Ishikawa (cell line): ENCODE data around the gene U2AF2.

Experiments
- CEBPB ChIP-seq: IDR thresholded peaks from 2 replicates; pipeline ENCODE4 v1.6.1; 2012
- CREB1 ChIP-seq: IDR thresholded peaks from 2 replicates; pipeline ENCODE4 v1.6.1; 2012; ENCODE audit warnings: low read depth
- EGR1 ChIP-seq: IDR thresholded peaks from 2 replicates; pipeline ENCODE4 v1.6.1; 2012
- EP300 ChIP-seq: IDR thresholded peaks from 2 replicates; pipeline ENCODE4 v1.6.1; 2012; ENCODE audit warnings: borderline replicate concordance
- FOXM1 ChIP-seq: IDR thresholded peaks from 2 replicates; pipeline ENCODE4 v1.6.1; 2012; ENCODE audit warnings: low read depth, borderline replicate concordance
- NFIC ChIP-seq: IDR thresholded peaks from 2 replicates; pipeline ENCODE4 v1.6.1; 2012
- RAD21 ChIP-seq: IDR thresholded peaks from 2 replicates; pipeline ENCODE4 v1.6.1; 2012; ENCODE audit warnings: low read depth
- TAF1 ChIP-seq: IDR thresholded peaks from 2 replicates; pipeline ENCODE4 v1.6.1; 2012; ENCODE audit warnings: low read depth, mild to moderate bottlenecking
- TCF12 ChIP-seq: IDR thresholded peaks from 2 replicates; pipeline ENCODE4 v1.6.1; 2012; ENCODE audit warnings: low read depth
- TEAD4 ChIP-seq: IDR thresholded peaks from 2 replicates; pipeline ENCODE4 v1.6.1; 2012
- YY1 ChIP-seq: IDR thresholded peaks from 2 replicates; pipeline ENCODE4 v1.6.1; 2012; ENCODE audit warnings: low read depth
- ZBTB7A ChIP-seq: IDR thresholded peaks from 2 replicates; pipeline ENCODE4 v1.6.1; 2012; ENCODE audit warnings: low read depth
- TF ChIP-seq, protein P1 (sequence below): IDR thresholded peaks from 2 replicates; pipeline ENCODE4 v1.6.1; 2012
- TF ChIP-seq, protein P2 (sequence below): IDR thresholded peaks from 2 replicates; pipeline ENCODE4 v1.6.1; 2012
- TF ChIP-seq, protein P3 (sequence below): IDR thresholded peaks from 2 replicates; pipeline ENCODE4 v1.6.1; 2012; ENCODE audit warnings: low read depth, mild to moderate bottlenecking

U2AF2 gene

DNA sequence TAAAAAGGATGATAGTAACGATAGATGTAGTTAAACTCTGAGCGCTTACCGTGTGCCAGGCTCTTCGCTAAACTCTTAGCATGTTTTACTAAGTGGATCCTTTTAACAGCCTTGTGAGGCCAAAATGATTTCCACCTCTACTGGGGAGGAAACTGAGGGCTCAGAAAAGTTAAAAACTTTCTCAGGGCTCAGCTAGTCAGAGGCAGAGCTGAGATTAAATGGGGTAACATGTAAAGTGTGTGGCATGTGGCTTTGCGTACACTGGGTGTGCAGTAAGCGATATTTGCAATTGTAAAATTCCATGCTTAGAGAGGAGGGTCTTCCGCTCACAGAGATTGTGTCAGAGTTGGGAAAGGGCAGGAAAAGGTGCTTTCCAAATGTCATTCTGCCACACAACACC is 1.7 kb downstream of the U2AF2 start:
- no peak for TF ChIP-seq FOXM1
- TF ChIP-seq, protein P1, sequence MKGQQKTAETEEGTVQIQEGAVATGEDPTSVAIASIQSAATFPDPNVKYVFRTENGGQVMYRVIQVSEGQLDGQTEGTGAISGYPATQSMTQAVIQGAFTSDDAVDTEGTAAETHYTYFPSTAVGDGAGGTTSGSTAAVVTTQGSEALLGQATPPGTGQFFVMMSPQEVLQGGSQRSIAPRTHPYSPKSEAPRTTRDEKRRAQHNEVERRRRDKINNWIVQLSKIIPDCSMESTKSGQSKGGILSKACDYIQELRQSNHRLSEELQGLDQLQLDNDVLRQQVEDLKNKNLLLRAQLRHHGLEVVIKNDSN: no peak
- TF ChIP-seq NFIC: no peak
- TF ChIP-seq ZBTB7A: no peak
- TF ChIP-seq, protein P2, sequence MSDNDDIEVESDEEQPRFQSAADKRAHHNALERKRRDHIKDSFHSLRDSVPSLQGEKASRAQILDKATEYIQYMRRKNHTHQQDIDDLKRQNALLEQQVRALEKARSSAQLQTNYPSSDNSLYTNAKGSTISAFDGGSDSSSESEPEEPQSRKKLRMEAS: no peak
- no peak for TF ChIP-seq CREB1
- TF ChIP-seq CEBPB: no peak

DNA sequence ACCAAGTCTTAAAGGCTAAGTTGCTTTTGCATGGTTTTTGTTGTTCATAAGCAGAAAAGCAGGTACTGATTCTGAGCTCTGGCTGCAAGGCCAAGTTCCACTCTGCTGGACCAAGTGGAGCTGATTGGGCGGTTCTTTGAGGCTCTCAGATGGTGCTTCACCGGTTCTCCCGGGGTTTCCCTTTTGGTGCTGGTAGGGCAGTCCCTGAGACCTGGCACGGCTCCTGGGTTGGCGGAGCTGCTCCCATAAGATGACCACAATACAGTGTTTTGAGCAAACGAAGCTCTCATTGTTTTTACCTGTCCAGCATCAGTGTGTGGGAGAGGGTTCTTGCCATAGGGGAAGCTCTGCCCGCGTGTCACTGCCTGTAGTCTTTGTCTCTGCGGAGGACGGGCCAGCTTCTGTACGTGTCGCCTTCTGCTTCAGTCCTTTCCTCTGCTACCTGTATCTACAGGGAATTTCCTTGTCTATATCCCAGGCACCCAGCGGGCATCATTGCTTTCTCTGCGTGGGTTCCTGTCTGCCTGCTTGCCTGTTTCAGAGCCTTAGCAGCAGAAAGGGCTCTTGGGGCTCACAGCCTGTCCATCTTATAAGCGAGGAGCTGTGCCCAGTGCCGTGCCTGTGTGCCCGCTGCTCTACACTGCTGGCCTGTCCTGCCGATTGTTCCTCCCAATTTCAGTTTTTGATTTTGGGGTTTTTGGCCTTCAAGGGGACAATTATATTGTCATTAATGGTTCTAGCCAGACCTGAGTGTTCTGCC is 2.3 kb downstream of the U2AF2 start:
- no peak for TF ChIP-seq TCF12
- TF ChIP-seq CREB1: no peak

DNA sequence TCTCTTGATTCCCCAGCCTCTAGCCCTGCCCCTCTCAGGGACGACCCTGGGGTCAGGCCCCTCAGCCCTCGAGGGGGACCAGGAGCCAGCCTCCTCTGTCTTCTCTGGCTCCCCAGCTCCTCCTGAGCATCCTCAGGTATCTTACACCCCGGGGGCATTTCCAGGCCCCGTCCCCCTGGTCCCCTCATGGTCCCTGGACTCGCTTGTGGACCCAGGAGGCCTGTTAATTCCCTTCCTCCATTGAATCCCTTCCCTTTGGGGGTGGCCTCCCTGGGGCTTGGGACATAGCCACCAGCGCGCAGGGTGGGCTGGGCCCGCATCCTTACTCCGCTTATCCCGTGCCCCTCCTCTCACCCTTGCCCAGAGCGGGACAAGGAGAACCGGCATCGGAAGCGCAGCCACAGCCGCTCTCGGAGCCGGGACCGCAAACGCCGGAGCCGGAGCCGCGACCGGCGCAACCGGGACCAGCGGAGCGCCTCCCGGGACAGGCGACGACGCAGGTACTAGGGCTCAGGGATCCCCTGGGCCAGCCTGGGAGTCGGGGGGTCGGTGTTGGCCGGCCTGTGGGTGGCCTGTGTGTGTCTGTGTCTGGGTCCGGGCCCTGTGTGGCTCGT is 4.1 kb downstream of the U2AF2 start:
- TF ChIP-seq, protein P2: no peak
- TF ChIP-seq CEBPB (no peak), EGR1 (no peak), ZBTB7A (no peak), NFIC (no peak), TEAD4 (no peak)
- TF ChIP-seq, protein P1: no peak
- TF ChIP-seq, protein P3, sequence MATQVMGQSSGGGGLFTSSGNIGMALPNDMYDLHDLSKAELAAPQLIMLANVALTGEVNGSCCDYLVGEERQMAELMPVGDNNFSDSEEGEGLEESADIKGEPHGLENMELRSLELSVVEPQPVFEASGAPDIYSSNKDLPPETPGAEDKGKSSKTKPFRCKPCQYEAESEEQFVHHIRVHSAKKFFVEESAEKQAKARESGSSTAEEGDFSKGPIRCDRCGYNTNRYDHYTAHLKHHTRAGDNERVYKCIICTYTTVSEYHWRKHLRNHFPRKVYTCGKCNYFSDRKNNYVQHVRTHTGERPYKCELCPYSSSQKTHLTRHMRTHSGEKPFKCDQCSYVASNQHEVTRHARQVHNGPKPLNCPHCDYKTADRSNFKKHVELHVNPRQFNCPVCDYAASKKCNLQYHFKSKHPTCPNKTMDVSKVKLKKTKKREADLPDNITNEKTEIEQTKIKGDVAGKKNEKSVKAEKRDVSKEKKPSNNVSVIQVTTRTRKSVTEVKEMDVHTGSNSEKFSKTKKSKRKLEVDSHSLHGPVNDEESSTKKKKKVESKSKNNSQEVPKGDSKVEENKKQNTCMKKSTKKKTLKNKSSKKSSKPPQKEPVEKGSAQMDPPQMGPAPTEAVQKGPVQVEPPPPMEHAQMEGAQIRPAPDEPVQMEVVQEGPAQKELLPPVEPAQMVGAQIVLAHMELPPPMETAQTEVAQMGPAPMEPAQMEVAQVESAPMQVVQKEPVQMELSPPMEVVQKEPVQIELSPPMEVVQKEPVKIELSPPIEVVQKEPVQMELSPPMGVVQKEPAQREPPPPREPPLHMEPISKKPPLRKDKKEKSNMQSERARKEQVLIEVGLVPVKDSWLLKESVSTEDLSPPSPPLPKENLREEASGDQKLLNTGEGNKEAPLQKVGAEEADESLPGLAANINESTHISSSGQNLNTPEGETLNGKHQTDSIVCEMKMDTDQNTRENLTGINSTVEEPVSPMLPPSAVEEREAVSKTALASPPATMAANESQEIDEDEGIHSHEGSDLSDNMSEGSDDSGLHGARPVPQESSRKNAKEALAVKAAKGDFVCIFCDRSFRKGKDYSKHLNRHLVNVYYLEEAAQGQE: no peak

DNA sequence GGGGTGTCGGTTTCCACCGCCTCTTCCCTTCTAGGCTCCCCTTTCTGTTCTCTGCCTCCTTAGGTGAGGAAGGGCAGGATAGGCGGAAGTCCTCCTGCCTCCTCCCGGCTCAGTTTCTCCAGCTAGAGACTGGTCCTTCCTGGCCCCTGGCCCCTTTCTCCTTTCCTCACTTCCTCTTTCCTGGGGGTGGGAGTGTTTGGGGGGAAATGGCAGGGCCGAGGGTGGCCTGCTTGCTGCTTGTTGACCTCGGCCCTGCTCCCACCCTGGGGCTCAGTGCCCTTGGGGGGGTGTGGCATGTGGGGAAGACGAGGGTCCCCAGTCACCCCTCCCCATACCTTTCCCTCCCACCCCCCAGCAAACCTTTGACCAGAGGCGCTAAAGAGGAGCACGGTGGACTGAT is 5.0 kb downstream of the U2AF2 start:
- TF ChIP-seq RAD21: no peak
- TF ChIP-seq CREB1: no peak
- no peak for TF ChIP-seq TEAD4
- no peak for TF ChIP-seq TAF1
- no peak for TF ChIP-seq FOXM1
- TF ChIP-seq, protein P1: no peak
- TF ChIP-seq ZBTB7A: no peak
- no peak for TF ChIP-seq EGR1
- TF ChIP-seq YY1: no peak
- TF ChIP-seq TCF12: no peak
- TF ChIP-seq CEBPB: no peak

DNA sequence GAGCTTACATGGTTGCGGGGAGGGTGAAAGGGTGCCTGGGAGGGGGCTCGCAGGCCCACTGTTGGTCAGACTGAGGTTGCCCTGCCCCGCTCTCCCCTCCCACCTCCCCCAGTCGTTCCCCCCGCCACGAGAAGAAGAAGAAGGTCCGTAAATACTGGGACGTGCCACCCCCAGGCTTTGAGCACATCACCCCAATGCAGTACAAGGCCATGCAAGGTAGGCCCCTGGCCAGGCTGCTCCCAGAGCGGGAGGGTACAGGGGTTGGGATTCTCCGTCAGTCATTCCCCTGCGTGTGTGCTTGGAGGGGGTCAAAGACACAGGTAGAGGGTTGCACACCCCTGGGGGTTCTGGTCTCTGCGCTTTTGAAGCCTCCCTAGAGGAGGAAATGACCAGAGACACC is 5.6 kb downstream of the U2AF2 start:
- TF ChIP-seq, protein P3: no peak
- TF ChIP-seq RAD21: no peak
- TF ChIP-seq, protein P2: no peak
- TF ChIP-seq CREB1: no peak
- TF ChIP-seq CEBPB: no peak
- TF ChIP-seq ZBTB7A: no peak
- TF ChIP-seq, protein P1: no peak
- TF ChIP-seq TAF1: no peak
- no peak for TF ChIP-seq FOXM1
- no peak for TF ChIP-seq TEAD4
- TF ChIP-seq EGR1: no peak
- no peak for TF ChIP-seq EP300
- no peak for TF ChIP-seq YY1
- no peak for TF ChIP-seq TCF12
- TF ChIP-seq NFIC: no peak
